D721Med (cell line): ENCODE results near the gene UNC13A.

Experiments
- DNase-seq: peaks from one replicate; pipeline ENCODE4 v3.0.0; 2011; ENCODE audit warnings: low spot score; ENCODE audit not compliant: insufficient read length
- FAIRE-seq: peaks from 2 replicates; lab custom pipeline; 2011; peaks lifted over from hg19 to GRCh38; lab: Jason Lieb, UNC
- TF ChIP-seq, protein P1 (sequence below): IDR thresholded peaks from 2 replicates; pipeline ENCODE4 v1.5.1; 2012; ENCODE audit warnings: mild to moderate bottlenecking, control low read depth; ENCODE audit not compliant: insufficient read depth; ENCODE audit errors: missing control alignments

UNC13A gene

GRCh38 chr19:17645339-17645963 lies 42.7 kb downstream of the UNC13A start:
- TF ChIP-seq, protein P1, sequence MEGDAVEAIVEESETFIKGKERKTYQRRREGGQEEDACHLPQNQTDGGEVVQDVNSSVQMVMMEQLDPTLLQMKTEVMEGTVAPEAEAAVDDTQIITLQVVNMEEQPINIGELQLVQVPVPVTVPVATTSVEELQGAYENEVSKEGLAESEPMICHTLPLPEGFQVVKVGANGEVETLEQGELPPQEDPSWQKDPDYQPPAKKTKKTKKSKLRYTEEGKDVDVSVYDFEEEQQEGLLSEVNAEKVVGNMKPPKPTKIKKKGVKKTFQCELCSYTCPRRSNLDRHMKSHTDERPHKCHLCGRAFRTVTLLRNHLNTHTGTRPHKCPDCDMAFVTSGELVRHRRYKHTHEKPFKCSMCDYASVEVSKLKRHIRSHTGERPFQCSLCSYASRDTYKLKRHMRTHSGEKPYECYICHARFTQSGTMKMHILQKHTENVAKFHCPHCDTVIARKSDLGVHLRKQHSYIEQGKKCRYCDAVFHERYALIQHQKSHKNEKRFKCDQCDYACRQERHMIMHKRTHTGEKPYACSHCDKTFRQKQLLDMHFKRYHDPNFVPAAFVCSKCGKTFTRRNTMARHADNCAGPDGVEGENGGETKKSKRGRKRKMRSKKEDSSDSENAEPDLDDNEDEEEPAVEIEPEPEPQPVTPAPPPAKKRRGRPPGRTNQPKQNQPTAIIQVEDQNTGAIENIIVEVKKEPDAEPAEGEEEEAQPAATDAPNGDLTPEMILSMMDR = no peak
- DNase-seq = no peak
- FAIRE-seq = no peak

DNA sequence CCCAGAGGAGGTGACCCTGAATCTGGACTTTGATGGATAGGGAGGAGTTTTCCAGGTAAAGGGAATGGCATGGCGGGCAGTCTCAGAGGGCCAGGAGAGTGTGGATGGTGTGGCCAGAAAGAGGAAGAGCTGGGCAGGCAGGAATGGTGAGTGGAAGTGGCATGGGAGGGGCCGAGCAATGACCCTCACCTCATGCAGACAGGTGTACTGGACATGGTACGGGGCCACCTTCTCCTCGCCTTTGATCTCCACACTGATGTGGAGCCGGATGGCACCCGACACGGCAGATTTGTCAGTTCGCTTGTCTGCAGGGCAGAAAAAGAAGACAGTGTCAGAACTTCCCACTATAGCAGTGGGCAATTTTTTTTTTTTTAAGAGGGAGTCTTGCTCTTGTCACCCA lies 45.5 kb downstream of the UNC13A start:
- TF ChIP-seq, protein P1 = no peak
- no peak for FAIRE-seq

GRCh38 chr19:17641846-17642245 lies 46.3 kb downstream of the UNC13A start:
- FAIRE-seq (no peak), DNase-seq (no peak)
- TF ChIP-seq, protein P1 = no peak

More for the DNA sequence above, 45.5 kb downstream of the UNC13A start:
- DNase-seq = no peak

DNA sequence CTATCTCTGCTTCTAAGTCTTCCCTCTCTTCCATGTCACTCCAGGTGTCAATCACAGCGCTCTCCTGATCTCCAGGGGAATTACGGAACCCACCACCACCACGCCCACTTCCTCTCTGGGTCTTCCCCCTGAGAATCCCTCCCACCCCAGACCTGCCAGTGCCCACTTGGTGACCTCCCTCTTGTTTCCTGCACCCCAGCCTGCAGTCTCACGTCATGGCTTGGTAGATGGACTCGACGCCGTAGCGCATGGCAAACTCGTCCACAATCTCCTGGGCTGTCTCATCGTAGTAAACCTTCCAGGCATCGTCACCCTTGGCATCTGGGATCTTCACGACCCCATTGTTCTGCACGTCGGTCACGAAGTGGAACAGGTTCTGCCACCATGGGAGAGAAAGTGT lies 47.0 kb downstream of the UNC13A start:
- FAIRE-seq (no peak), DNase-seq (no peak)
- TF ChIP-seq, protein P1 = no peak

GRCh38 chr19:17633700-17634099 lies 54.5 kb downstream of the UNC13A start:
- FAIRE-seq (no peak), DNase-seq (no peak)
- TF ChIP-seq, protein P1 = no peak

GRCh38 chr19:17632577-17632976 lies 55.6 kb downstream of the UNC13A start:
- DNase-seq = no peak
- FAIRE-seq = no peak
- TF ChIP-seq, protein P1 = no peak

- DNase-seq (no peak), FAIRE-seq (no peak)
- TF ChIP-seq, protein P1 = no peak
Observed at GRCh38 chr19:17629760-17630159, 58.4 kb downstream of the UNC13A start.
